Panc1 (cell line): ENCODE results near the gene TAP2. TPM values are rescaled to one million over a fixed set of nuclear protein-coding genes. Genes with fewer than 3 reads are reported as not detected.

ENCODE experiments used
- ATAC-seq: fragments of 200-7000 bp; cut with Tn5 transposase; 2 replicates; pipeline ENCODE4 v1.9.1; 2020; ENCODE audit warnings: mild to moderate bottlenecking, moderate library complexity
- BruUV-seq: library from RNA; stranded (reverse); fragments of 400-500 nt; replicated peaks from 2 replicates; lab custom pipeline; 2021; lab: Mats Ljungman, UMichigan
- CTCF ChIA-PET: fragments of 300-600 bp; sonication (Branson Sonifier 250); formaldehyde crosslinking; loops from one replicate; lab custom pipeline; 2022; ENCODE audit warnings: antibody characterized with exemption; lab: Charles Lee
- POLR2A ChIA-PET: fragments of 300-600 bp; sonication (Branson Sonifier 250); formaldehyde crosslinking; loops from one replicate; lab custom pipeline; 2022; ENCODE audit warnings: antibody characterized with exemption; lab: Charles Lee
- DNase-seq: peaks from one replicate; pipeline ENCODE4 v3.0.0-alpha.2; 2010; ENCODE audit warnings: low read depth, low spot score
- H3K27ac ChIP-seq: 2 replicates; pipeline ENCODE4 v1.5.1; 2011; ENCODE audit warnings: mild to moderate bottlenecking, low read length, inconsistent platforms
- H3K27me3 ChIP-seq: fragments of 200-500 bp; sonication (Bioruptor generic); 2 replicates; pipeline ENCODE4 v1.6.0; 2014; ENCODE audit warnings: low read length, inconsistent platforms; ENCODE audit not compliant: control insufficient read depth, insufficient read depth
- H3K36me3 ChIP-seq: fragments of 200-500 bp; sonication (Bioruptor generic); 2 replicates; pipeline ENCODE4 v1.5.1; 2014; ENCODE audit warnings: inconsistent platforms, mild to moderate bottlenecking, low read length, moderate library complexity; ENCODE audit not compliant: control insufficient read depth, insufficient read depth
- H3K4me1 ChIP-seq: 2 replicates; pipeline ENCODE4 v1.5.1; 2011; ENCODE audit warnings: inconsistent platforms, mild to moderate bottlenecking, low read length, moderate library complexity; ENCODE audit not compliant: control insufficient read depth, insufficient read depth
- H3K4me3 ChIP-seq, 2 experiments: 2 replicates each; pipeline ENCODE4 v1.5.1; 2011 to 2012; ENCODE audit warnings: low read depth in 2 of 2, low read length in 2 of 2, mild to moderate bottlenecking in 2 of 2, inconsistent platforms in 1 of 2, moderate library complexity in 1 of 2
- H3K9me3 ChIP-seq: fragments of 200-500 bp; sonication (Bioruptor generic); 2 replicates; pipeline ENCODE4 v1.5.1; 2014; ENCODE audit warnings: low read depth, mild to moderate bottlenecking, inconsistent platforms, low read length, moderate library complexity; ENCODE audit not compliant: control insufficient read depth, insufficient read depth
- POLR2AphosphoS5 ChIP-seq: IDR thresholded peaks from 2 replicates; pipeline ENCODE4 v1.6.1; 2012; ENCODE audit warnings: mild to moderate bottlenecking, low read depth, low read length, moderate library complexity
- SIN3A ChIP-seq: IDR thresholded peaks from 2 replicates; pipeline ENCODE4 v1.6.1; 2012; ENCODE audit warnings: low read depth, mild to moderate bottlenecking, low read length, moderate library complexity, borderline replicate concordance; ENCODE audit not compliant: insufficient read depth
- TCF7L2 ChIP-seq: IDR thresholded peaks from 2 replicates; pipeline ENCODE4 v1.6.1; 2011; ENCODE audit warnings: mild to moderate bottlenecking, low read depth, low read length, inconsistent platforms
- in situ Hi-C: cut with HindIII; loops from 2 replicates; pipeline ENCODE4 v1.10.0; 2016; ENCODE audit warnings: low sequenced_read_pairs, low pct_unique_long_range_greater_than_20kb
- intact Hi-C: fragments of 100-400 bp; cut with micrococcal nuclease; formaldehyde crosslinking; loops from one replicate; pipeline ENCODE4 v1.10.0; 2022; ENCODE audit not compliant: unreplicated experiment
- total RNA-seq: library from RNA; stranded (reverse); gene quantifications from one replicate; pipeline ENCODE4 v1.2.1, GENCODE V29; 2021; ENCODE audit not compliant: unreplicated experiment
- TF ChIP-seq, protein P1 (sequence below): fragments of 450-650 bp; IDR thresholded peaks from 2 replicates; pipeline ENCODE4 v1.5.1; 2017; ENCODE audit warnings: mild to moderate bottlenecking
- TF ChIP-seq, protein P2 (sequence below), 2 experiments: IDR thresholded peaks; 2 replicates each; pipeline ENCODE4 v1.6.1; 2011 to 2012; ENCODE audit warnings: low read depth in 2 of 2, control low read depth in 1 of 2, low read length in 1 of 2, mild to moderate bottlenecking in 1 of 2, moderate library complexity in 1 of 2; ENCODE audit not compliant: insufficient read depth in 1 of 2

The TAP2 gene
- total RNA-seq, 1 experiment from 2014 or later = 93.6 TPM

DNA sequence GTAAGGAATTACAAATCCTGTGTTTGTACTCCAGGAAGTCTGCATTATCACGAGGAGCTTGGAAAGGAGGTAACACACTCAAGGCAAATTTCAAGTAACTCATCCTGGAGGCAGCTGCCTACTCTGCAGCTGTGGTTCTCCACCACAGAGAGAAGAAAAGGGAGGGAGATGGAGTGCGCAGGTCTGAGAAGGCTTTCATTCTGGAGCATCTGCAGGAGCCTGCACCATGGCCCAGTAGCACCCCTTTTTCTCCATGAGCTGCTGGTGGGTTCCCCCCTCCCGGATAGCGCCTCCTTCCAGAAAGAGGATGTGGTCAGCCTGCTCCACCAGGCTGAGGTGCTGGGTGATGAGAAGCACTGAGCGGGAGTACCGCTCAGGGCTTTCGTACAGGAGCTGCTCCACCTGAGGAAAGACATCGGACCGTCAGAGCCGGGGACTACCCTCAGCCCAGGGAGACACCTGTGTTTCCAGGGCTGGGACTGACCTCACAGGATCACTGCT is 6.9 kb upstream of the TAP2 start:
- no peaks in the 10 kb centered on the region for H3K9me3 ChIP-seq
- ChIA-PET CTCF (interaction anchor here (0.9 kb wide), 1 partner anchor 8 kb away, joined by 3 read pairs; the partner anchor contains the start of genes PSMB9 and TAP1), POLR2A (interaction anchor here (0.6 kb wide), 1 partner anchor 126 kb away, joined by 5 read pairs; no protein-coding TSS in a partner anchor)
- in situ Hi-C loops = no loop called here
- no TSS peak for BruUV-seq
- H3K27ac ChIP-seq = no peak overlapping the region
- H3K36me3 ChIP-seq = no peaks in the 10 kb centered on the region
- no peaks in the 10 kb centered on the region for H3K27me3 ChIP-seq
- DNase-seq = no peak
- H3K4me3 ChIP-seq = no peak overlapping the region
- no peak for ATAC-seq
- TF ChIP-seq, protein P1, sequence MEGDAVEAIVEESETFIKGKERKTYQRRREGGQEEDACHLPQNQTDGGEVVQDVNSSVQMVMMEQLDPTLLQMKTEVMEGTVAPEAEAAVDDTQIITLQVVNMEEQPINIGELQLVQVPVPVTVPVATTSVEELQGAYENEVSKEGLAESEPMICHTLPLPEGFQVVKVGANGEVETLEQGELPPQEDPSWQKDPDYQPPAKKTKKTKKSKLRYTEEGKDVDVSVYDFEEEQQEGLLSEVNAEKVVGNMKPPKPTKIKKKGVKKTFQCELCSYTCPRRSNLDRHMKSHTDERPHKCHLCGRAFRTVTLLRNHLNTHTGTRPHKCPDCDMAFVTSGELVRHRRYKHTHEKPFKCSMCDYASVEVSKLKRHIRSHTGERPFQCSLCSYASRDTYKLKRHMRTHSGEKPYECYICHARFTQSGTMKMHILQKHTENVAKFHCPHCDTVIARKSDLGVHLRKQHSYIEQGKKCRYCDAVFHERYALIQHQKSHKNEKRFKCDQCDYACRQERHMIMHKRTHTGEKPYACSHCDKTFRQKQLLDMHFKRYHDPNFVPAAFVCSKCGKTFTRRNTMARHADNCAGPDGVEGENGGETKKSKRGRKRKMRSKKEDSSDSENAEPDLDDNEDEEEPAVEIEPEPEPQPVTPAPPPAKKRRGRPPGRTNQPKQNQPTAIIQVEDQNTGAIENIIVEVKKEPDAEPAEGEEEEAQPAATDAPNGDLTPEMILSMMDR = no peak
- no peak for TF ChIP-seq SIN3A
- TF ChIP-seq, protein P2, sequence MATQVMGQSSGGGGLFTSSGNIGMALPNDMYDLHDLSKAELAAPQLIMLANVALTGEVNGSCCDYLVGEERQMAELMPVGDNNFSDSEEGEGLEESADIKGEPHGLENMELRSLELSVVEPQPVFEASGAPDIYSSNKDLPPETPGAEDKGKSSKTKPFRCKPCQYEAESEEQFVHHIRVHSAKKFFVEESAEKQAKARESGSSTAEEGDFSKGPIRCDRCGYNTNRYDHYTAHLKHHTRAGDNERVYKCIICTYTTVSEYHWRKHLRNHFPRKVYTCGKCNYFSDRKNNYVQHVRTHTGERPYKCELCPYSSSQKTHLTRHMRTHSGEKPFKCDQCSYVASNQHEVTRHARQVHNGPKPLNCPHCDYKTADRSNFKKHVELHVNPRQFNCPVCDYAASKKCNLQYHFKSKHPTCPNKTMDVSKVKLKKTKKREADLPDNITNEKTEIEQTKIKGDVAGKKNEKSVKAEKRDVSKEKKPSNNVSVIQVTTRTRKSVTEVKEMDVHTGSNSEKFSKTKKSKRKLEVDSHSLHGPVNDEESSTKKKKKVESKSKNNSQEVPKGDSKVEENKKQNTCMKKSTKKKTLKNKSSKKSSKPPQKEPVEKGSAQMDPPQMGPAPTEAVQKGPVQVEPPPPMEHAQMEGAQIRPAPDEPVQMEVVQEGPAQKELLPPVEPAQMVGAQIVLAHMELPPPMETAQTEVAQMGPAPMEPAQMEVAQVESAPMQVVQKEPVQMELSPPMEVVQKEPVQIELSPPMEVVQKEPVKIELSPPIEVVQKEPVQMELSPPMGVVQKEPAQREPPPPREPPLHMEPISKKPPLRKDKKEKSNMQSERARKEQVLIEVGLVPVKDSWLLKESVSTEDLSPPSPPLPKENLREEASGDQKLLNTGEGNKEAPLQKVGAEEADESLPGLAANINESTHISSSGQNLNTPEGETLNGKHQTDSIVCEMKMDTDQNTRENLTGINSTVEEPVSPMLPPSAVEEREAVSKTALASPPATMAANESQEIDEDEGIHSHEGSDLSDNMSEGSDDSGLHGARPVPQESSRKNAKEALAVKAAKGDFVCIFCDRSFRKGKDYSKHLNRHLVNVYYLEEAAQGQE (IDR thresholded peaks at IDR 0.05; ENCODE audit: insufficient read depth in 1 of 2, low read depth in 2 of 2, low read length in 1 of 2) = no peak
- no peak for TF ChIP-seq TCF7L2
- no peak for TF ChIP-seq POLR2AphosphoS5
- peaks cover 7% of the 10 kb centered on the region for H3K4me1 ChIP-seq
- intact Hi-C loops = no loop called here

DNA sequence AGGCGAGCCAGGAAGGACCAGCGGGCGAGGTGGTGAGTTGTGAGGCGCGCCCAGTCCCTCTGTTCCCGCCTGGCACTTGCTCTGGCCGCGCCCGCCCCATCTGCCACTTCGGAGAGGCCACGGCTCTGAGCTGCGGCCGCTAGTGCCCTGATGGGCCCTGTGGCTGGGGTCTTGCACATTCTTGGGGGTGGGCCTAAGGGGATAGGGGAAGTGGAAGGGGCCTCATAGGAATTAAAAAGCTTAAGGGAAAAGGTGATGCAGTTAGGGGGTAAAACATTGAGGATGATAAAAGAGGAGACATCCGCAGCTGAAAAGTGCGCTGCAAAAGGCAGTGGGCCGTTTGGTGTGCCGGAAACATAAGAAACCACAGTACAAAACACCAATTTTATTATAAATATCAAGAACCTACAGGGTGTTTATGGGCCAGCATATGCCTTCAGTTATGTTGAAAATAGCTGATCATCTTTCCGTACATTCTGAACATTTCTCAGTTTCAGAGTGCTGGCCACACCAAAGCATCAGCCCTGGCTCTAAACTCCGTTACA is 6.4 kb upstream of the TAP2 start:
- in situ Hi-C loops (no loop called here), intact Hi-C loops (no loop called here)
- H3K4me3 ChIP-seq = peak overlapping the region; percentile 73 to 77
- TF ChIP-seq, protein P2 (IDR thresholded peaks at IDR 0.05; ENCODE audit: insufficient read depth in 1 of 2, low read depth in 2 of 2, low read length in 1 of 2) = no peak
- TF ChIP-seq, protein P1 = no peak
- TF ChIP-seq POLR2AphosphoS5 (no peak), SIN3A (no peak)
- H3K4me1 ChIP-seq = peaks cover 7% of the 10 kb centered on the region
- H3K27ac ChIP-seq = peak overlapping the region; percentile 49; the same call in 1 of the 2 replicates
- no peaks in the 10 kb centered on the region for H3K36me3 ChIP-seq
- DNase-seq = no peak
- H3K27me3 ChIP-seq = no peaks in the 10 kb centered on the region
- ChIA-PET CTCF (interaction anchor here (0.9 kb wide), 1 partner anchor 9 kb away, joined by 3 read pairs; the partner anchor contains the start of genes PSMB9 and TAP1), POLR2A (interaction anchor here (0.6 kb wide), 1 partner anchor 9 kb away, joined by 3 read pairs; the partner anchor contains the start of genes PSMB9 and TAP1)
- ATAC-seq = no peak
- H3K9me3 ChIP-seq = no peaks in the 10 kb centered on the region
- BruUV-seq = no TSS peak
